Activated CD8-positive, alpha-beta memory T cell treated with anti-CD3 and anti-CD28 coated beads for 1 hour (primary cell): ENCODE measurements around the gene CFAP210.
"Not testable (repeated sequence)": the region's sequence is repeated elsewhere in the genome, so short reads cannot be mapped to it uniquely, and the experiment has no call there.

Source experiments
- DNase-seq, 2 donors: peaks; one replicate each; pipeline ENCODE4 v3.0.0-alpha.2; 2020; ENCODE audit warnings: low read depth in 1 of 2; ENCODE audit errors: extremely low read depth in 1 of 2

Gene CFAP210

GRCh38 chr2:169625781-169626180 is 68.4 kb downstream of the CFAP210 start:
- DNase-seq = no peak

DNA sequence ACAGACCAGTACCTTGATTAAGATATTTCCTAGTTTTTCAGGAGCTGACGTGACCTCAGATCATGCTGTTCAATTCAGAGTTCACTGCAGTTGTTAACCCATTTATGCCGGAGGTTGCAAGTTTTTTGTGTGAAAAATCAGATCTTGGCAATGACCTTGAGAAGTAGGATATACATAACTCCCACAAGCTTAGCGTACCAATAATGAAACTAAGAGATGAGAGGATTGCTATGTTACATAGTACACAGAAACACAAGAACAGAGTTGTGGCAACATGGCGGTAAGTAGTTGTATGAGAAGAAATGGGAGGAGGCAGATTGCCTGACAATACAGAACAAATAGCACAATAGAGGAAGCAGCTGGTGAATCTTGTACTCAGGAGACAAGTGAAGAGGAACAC is 71.0 kb downstream of the CFAP210 start:
- no peak for DNase-seq

DNA sequence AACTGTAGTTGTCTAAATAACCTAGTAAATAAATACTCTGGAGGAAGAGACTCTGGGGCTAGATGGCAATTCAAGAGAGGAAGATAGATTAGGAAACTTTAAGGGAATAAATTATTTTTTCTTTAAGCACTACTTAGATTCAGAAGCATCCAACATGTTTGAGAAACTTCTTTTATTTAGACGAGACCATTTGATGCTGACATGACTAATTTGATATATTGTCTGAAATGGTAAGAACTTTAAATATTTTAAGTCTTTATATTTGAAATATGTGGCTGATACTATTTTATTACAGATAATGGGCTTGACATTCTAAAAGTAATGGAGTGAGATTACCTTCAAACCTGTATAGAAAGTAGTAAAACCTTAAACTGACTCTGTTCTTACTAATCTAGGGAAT is 73.7 kb downstream of the CFAP210 start:
- DNase-seq = no peak

GRCh38 chr2:169619946-169620345 is 74.3 kb downstream of the CFAP210 start:
- no peak for DNase-seq

GRCh38 chr2:169615982-169616381 is 78.2 kb downstream of the CFAP210 start:
- DNase-seq = not testable (repeated sequence)

DNA sequence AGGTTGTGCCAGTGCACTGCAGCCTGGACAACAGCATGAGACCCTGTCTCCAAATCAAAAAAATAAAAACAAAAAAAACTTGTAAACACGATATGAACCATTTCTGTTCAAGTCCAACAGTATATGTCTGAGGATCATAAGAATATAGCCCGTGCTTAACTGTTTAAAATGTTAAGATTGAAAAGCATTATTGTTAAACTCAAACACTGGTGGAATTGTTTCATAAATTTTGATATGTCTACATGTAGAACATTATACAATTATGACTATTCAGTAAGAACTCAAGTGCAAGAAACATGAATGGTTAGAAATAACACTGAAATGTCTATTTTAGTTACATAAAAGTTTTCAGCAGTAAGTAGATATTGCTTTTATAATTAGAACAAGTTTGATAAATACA is 80.3 kb downstream of the CFAP210 start:
- no peak for DNase-seq

DNA sequence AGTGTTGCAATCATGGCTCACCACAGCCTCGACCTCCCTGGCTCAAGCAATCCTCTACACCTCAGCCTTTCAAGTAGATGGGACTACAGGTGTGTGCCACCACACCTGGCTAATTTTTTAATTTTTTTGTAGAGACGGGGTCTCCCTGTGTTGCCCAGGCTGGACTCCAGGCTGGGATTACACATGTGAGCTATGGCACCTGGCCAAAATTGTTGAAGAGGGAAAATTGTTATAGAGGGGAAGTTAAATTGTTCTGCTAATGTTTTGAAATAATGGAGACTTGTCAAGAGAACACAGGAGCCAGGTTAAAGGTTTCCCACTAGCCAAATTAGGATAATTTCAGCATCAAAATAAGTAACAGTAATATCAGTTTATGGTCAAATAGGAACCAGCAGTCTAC is 84.9 kb downstream of the CFAP210 start:
- DNase-seq = no peak

GRCh38 chr2:169599568-169599967 is 94.6 kb downstream of the CFAP210 start:
- no peak for DNase-seq

- DNase-seq = no peak
Observed at GRCh38 chr2:169598982-169599381, 95.2 kb downstream of the CFAP210 start.

GRCh38 chr2:169596546-169596945 is 97.7 kb downstream of the CFAP210 start:
- DNase-seq = not testable (repeated sequence)
